ENCODE data around the gene UBE2Z. TPM values are rescaled to one million over a fixed set of nuclear protein-coding genes. Genes with fewer than 3 reads are reported as not detected.

Gene UBE2Z
- total and polyA plus RNA-seq, 2 of the 13 experiments (the other 11 are each of a cell fraction or from before 2014, with no cell fraction given), result 63.2 to 122 TPM

DNA sequence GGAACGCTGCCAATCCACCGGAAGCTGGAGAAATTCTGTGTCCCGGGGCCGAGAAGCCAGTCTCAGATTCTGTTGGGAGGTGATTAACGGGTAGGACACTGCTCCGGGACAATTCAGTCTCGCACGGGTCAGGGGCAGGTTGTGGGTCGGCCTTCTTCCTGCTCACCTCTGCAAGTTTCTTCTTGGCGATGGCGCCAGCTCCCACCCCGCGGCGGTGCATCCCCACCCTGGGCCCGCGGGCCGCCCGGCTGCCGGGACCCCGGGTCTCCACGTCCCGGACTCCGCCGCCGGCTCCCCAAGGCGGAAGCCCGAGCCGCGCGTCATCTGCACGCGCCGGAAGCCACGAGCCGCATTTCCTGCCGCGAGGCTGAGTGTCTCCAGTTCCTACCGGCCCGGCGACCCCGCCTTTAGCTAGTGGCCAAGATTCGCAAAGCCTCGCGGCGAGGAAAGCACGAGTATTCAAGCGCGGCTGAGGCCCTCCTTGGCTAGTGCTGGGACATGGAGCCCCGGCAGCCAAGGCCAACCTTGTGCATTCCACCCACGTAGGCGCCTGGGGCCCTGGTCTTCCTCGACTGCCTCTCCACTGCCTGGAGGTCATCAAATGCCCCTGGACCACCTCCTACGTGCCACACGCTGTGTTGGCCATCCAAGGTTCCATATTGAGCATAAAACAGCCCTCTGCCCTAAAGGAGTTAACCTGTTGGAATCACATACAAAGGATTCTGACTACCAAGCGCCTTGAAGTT, 36.5 kb downstream of the UBE2Z start, which contains the start of gene SNF8 (continued):
- TF ChIP-seq ZNF709 (CRISPR knock-in tag; IDR thresholded peaks at IDR 0.05), result peak; percentile 83
- peak; percentile 95 for TF ChIP-seq CENPT (CRISPR knock-in tag; IDR thresholded peaks at IDR 0.05; ENCODE audit: low read depth)
- TF ChIP-seq, protein P1, sequence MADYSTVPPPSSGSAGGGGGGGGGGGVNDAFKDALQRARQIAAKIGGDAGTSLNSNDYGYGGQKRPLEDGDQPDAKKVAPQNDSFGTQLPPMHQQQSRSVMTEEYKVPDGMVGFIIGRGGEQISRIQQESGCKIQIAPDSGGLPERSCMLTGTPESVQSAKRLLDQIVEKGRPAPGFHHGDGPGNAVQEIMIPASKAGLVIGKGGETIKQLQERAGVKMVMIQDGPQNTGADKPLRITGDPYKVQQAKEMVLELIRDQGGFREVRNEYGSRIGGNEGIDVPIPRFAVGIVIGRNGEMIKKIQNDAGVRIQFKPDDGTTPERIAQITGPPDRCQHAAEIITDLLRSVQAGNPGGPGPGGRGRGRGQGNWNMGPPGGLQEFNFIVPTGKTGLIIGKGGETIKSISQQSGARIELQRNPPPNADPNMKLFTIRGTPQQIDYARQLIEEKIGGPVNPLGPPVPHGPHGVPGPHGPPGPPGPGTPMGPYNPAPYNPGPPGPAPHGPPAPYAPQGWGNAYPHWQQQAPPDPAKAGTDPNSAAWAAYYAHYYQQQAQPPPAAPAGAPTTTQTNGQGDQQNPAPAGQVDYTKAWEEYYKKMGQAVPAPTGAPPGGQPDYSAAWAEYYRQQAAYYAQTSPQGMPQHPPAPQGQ (CRISPR knock-in tag; IDR thresholded peaks at IDR 0.05; ENCODE audit: borderline replicate concordance), result no peak
- peak; percentile 60; the same call in 1 of the 2 replicates for TF ChIP-seq HOXA5 (CRISPR knock-in tag; IDR thresholded peaks at IDR 0.05)
- TF ChIP-seq, protein P2, sequence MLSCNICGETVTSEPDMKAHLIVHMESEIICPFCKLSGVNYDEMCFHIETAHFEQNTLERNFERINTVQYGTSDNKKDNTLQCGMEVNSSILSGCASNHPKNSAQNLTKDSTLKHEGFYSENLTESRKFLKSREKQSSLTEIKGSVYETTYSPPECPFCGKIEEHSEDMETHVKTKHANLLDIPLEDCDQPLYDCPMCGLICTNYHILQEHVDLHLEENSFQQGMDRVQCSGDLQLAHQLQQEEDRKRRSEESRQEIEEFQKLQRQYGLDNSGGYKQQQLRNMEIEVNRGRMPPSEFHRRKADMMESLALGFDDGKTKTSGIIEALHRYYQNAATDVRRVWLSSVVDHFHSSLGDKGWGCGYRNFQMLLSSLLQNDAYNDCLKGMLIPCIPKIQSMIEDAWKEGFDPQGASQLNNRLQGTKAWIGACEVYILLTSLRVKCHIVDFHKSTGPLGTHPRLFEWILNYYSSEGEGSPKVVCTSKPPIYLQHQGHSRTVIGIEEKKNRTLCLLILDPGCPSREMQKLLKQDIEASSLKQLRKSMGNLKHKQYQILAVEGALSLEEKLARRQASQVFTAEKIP (CRISPR knock-in tag; IDR thresholded peaks at IDR 0.05; ENCODE audit: borderline replicate concordance), result no peak
- no peak for TF ChIP-seq ZFP62 (CRISPR knock-in tag; IDR thresholded peaks at IDR 0.05)
- TF ChIP-seq ZZZ3 (CRISPR knock-in tag; IDR thresholded peaks at IDR 0.05; ENCODE audit: borderline replicate concordance), result peak; percentile 90; the same call in 1 of the 2 replicates
- TF ChIP-seq CC2D1A (CRISPR knock-in tag; IDR thresholded peaks at IDR 0.05), result no peak
- peak; percentile 76 for TF ChIP-seq ZNF441 (CRISPR knock-in tag; IDR thresholded peaks at IDR 0.05; ENCODE audit: borderline replicate concordance)
- TF ChIP-seq ZNF879 (CRISPR knock-in tag; IDR thresholded peaks at IDR 0.05), result 0 out of 2 replicates have a peak, but pooled peaks have one; percentile 67
- TF ChIP-seq ZKSCAN8 (CRISPR knock-in tag; IDR thresholded peaks at IDR 0.05; ENCODE audit: borderline replicate concordance), result no peak
- no peak for TF ChIP-seq ATM (IDR thresholded peaks at IDR 0.05; ENCODE audit: borderline replicate concordance)
- TF ChIP-seq NFIC (IDR thresholded peaks at IDR 0.05; ENCODE audit: low read length), result no peak
- peak; percentile 99 for TF ChIP-seq SPEN (CRISPR knock-in tag; IDR thresholded peaks at IDR 0.05; ENCODE audit: low read depth)
- TF ChIP-seq SNRNP70 (IDR thresholded peaks at IDR 0.05; ENCODE audit: low read depth, low read length), result no peak
- peak; percentile 98 for TF ChIP-seq KMT2B (CRISPR knock-in tag; IDR thresholded peaks at IDR 0.05)
- TF ChIP-seq CHD2 (IDR thresholded peaks at IDR 0.05; ENCODE audit: low read depth, low read length), result peak; percentile 59
- TF ChIP-seq JUN (CRISPR knock-in tag; IDR thresholded peaks at IDR 0.05), result peak; percentile 79; the same call in 1 of the 2 replicates
- TF ChIP-seq SRSF4 (IDR thresholded peaks at IDR 0.05; ENCODE audit: low read depth, low read length, poor library complexity, severe bottlenecking), result no peak
- 0 out of 2 replicates have a peak, but pooled peaks have one; percentile 9 for TF ChIP-seq NCOR1 (IDR thresholded peaks at IDR 0.05; ENCODE audit: borderline replicate concordance, low read length)
- TF ChIP-seq IRF2 (CRISPR knock-in tag; IDR thresholded peaks at IDR 0.05), result peak; percentile 93

Measured in HepG2 (cell line).